Gastrocnemius medialis (tissue), 4 donors: ENCODE data around the gene SLC44A1. TPM values are rescaled to one million over a fixed set of nuclear protein-coding genes. Genes with fewer than 3 reads are reported as not detected.
"Not testable (repeated sequence)": the region's sequence is repeated elsewhere in the genome, so short reads cannot be mapped to it uniquely, and the experiment has no call there.

ENCODE experiments used
- ATAC-seq, 2 donors: fragments of 150-250 bp; one replicate each; pipeline ENCODE4 v1.9.1; 2016
- DNase-seq, 2 donors: peaks; one replicate each; pipeline ENCODE4 v3.0.0-alpha.2; 2019
- H3K27ac ChIP-seq, 4 donors: fragments of 200-600 bp; sonication (generic); 1 replicate in 1 of 4; 2 replicates in 3 of 4; pipeline ENCODE4 v1.5.1; 2016 to 2018; ENCODE audit warnings: mild to moderate bottlenecking in 2 of 4, moderate library complexity in 1 of 4
- H3K27me3 ChIP-seq, 3 donors: fragments of 200-600 bp; sonication (generic) in 2 of 3; 1 replicate in 1 of 3; 2 replicates in 2 of 3; pipeline versions ENCODE4 v1.5.1 to v1.6.0; 2016 to 2019; ENCODE audit warnings: mild to moderate bottlenecking in 1 of 3, moderate library complexity in 1 of 3
- H3K36me3 ChIP-seq, 2 donors: fragments of 200-600 bp; sonication (generic) in 1 of 2; one replicate each; pipeline ENCODE4 v1.5.1; 2017 to 2018
- H3K4me1 ChIP-seq, 2 donors: fragments of 200-600 bp; sonication (generic) in 1 of 2; one replicate each; pipeline ENCODE4 v1.5.1; 2016 to 2017; ENCODE audit warnings: mild to moderate bottlenecking in 2 of 2
- H3K4me3 ChIP-seq, 4 donors: fragments of 200-600 bp; sonication (generic) in 3 of 4; 1 replicate in 1 of 4; 2 replicates in 3 of 4; pipeline ENCODE4 v1.5.1; 2016 to 2019; ENCODE audit warnings: mild to moderate bottlenecking in 2 of 4
- H3K9me3 ChIP-seq, 3 donors: fragments of 200-600 bp; sonication (generic) in 2 of 3; 1 replicate in 1 of 3; 2 replicates in 2 of 3; pipeline ENCODE4 v1.5.1; 2016 to 2019
- CTCF ChIP-seq, 5 experiments: fragments of 450-650 bp in 3 of 5; fragments of 200-600 bp in 2 of 5; sonication (generic) in 2 of 5; IDR thresholded peaks in 4 of 5; conservative IDR thresholded peaks in 1 of 5; 1 replicate in 4 of 5; 2 replicates in 1 of 5; pipeline ENCODE4 v1.5.1; 2016 to 2019; ENCODE audit warnings: antibody characterized with exemption in 5 of 5, mild to moderate bottlenecking in 3 of 5, moderate library complexity in 3 of 5
- POLR2A ChIP-seq, 2 donors: fragments of 450-650 bp; IDR thresholded peaks; one replicate each; pipeline ENCODE4 v1.6.1; 2017; ENCODE audit warnings: antibody characterized with exemption in 2 of 2, mild to moderate bottlenecking in 2 of 2, moderate library complexity in 2 of 2
- in situ Hi-C, 4 donors: fragments of 200-750 bp; cut with MboI; loops; one replicate each; pipeline versions ENCODE4 v1.15.0 to v1.8.0; 2017; ENCODE audit warnings: low sequenced_read_pairs in 4 of 4
- intact Hi-C: fragments of 100-400 bp; cut with DNase I; formaldehyde crosslinking; loops from one replicate; pipeline ENCODE4 v1.15.1; 2023; ENCODE audit warnings: low total_unique reads
- total RNA-seq, 4 donors: library from RNA; depleted of rRNA; stranded (reverse); fragments of >200 nt; gene quantifications; one replicate each; pipeline versions ENCODE4 v1.1.0 to v1.2.3, GENCODE V29; 2016

The SLC44A1 gene
- total RNA-seq, 4 donors from 2014 or later = 5.4 to 15.9 (median 11.3) TPM

DNA sequence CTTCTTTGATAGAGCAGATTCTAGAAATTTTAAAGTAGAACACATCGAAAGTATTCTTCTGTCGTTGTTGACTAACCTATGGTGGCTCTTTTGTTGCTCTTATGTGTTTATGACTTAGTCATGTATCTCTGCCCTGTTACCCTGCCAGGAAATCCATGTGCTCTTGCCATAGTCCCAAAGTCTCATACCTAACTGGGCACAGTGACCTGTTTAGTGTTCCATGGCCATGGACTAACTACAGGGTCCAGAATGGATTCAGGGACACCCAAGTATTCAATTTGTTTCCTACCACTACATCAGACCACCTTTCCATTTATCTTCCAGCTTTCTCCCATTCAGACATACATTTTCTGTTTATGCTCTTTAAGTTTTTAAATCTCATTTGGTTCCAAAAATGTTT is 18.0 kb downstream of the SLC44A1 start:
- no peak for TF ChIP-seq POLR2A (IDR thresholded peaks at IDR 0.05)
- no peak for TF ChIP-seq CTCF (IDR thresholded peaks at IDR 0.05 in 4 of 5, conservative IDR thresholded peaks at IDR 0.05 in 1 of 5)
- Histone ChIP-seq H3K27ac (no peak overlapping the region), H3K36me3 (no peaks in the 10 kb centered on the region), H3K27me3 (no peaks in the 10 kb centered on the region), H3K9me3 (no peaks in the 10 kb centered on the region), H3K4me3 (no peak overlapping the region), H3K4me1 (peaks cover 22 to 29% of the 10 kb centered on the region in 2 donors)
- in situ Hi-C loops (no loop called here), intact Hi-C loops (no loop called here)
- no peak for ATAC-seq
- no peak for DNase-seq

DNA sequence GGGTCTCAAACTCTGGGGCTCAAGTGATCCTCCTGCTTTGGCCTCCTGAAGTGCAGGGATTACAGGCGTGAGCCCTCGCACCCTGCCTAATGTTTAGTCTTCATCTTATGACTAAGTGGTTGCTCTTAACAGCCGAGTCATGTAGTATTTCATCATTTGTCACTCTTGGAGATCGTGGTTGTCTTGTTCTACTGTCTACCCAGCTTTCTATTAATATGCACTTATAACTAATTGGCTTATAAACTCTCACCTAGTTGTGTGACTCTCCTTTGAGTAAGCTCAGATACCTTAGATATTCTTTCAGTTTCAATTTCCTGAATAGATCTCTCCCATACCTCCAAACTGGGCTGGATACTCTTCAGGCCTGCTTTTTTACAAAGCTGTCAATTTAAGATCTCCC is 19.9 kb downstream of the SLC44A1 start:
- ATAC-seq = no peak
- intact Hi-C loops = no loop called here

DNA sequence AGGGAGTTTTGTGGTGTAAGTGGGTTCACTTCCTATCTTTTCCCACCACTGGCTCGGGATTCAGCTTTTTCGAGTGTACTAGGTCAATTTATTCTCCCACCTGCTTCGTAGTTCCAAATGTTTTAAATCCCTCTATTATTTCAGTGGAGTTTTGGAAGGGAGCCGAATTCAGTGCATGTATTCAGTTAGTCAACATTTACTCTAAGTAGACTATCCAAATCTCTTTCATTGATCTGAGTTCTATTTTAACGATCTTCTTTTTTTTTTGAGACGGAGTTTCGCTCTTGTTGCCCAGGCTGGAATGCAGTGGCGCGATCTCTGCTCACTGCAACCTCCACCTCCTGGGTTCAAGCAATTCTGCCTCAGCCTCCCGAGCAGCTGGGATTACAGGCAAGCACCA is 23.8 kb downstream of the SLC44A1 start:
- H3K27ac ChIP-seq, H3K27me3 ChIP-seq, DNase-seq, ATAC-seq, intact Hi-C loops, H3K4me1 ChIP-seq, H3K4me3 ChIP-seq, in situ Hi-C loops, H3K9me3 ChIP-seq, H3K36me3 ChIP-seq: not testable (repeated sequence)

More for the DNA sequence above, 19.9 kb downstream of the SLC44A1 start:
- Histone ChIP-seq H3K4me1 (peaks cover 13% of the 10 kb centered on the region in 2 donors), H3K27me3 (no peaks in the 10 kb centered on the region), H3K27ac (no peak overlapping the region), H3K36me3 (no peaks in the 10 kb centered on the region), H3K9me3 (no peaks in the 10 kb centered on the region), H3K4me3 (no peak overlapping the region)
- TF ChIP-seq CTCF (IDR thresholded peaks at IDR 0.05 in 4 of 5, conservative IDR thresholded peaks at IDR 0.05 in 1 of 5) (no peak), POLR2A (IDR thresholded peaks at IDR 0.05) (no peak)
- DNase-seq = no peak
- in situ Hi-C loops = no loop called here

DNA sequence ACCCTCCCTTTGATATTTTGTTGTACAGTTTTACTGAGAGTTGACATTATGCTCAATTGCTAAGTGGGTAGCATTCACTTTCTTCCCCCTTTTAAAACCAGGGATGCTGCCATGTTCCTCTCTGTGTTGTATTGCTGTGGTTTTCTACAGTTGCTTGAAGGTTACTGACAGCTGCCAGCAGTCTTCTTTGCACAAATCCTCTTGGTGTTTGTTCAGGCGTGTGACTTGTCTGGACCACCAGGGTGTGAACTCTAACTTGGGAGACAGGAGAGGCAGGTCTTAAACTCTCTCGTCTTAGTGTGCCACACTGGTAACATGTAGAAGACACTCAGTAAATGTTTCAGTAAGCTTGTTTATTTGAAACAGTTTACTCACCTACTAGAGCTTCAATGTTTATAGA is 25.1 kb downstream of the SLC44A1 start:
- no peaks in the 10 kb centered on the region for H3K36me3 ChIP-seq
- H3K9me3 ChIP-seq = no peaks in the 10 kb centered on the region
- H3K27me3 ChIP-seq = no peaks in the 10 kb centered on the region
- intact Hi-C loops = no loop called here
- DNase-seq (no peak), ATAC-seq (no peak)
- in situ Hi-C loops = no loop called here
- TF ChIP-seq CTCF (IDR thresholded peaks at IDR 0.05 in 4 of 5, conservative IDR thresholded peaks at IDR 0.05 in 1 of 5) (no peak), POLR2A (IDR thresholded peaks at IDR 0.05) (no peak)
- peaks cover 0 to 3% of the 10 kb centered on the region in 2 donors for H3K4me1 ChIP-seq
- H3K4me3 ChIP-seq = no peak overlapping the region
- H3K27ac ChIP-seq = no peak overlapping the region

GRCh38 chr9:105270711-105271110 is 26.3 kb downstream of the SLC44A1 start:
- Histone ChIP-seq H3K9me3 (no peaks in the 10 kb centered on the region), H3K27ac (no peak overlapping the region), H3K36me3 (no peaks in the 10 kb centered on the region), H3K27me3 (no peaks in the 10 kb centered on the region), H3K4me3 (no peak overlapping the region), H3K4me1 (peaks cover 0 to 3% of the 10 kb centered on the region in 2 donors)
- ATAC-seq = no peak
- intact Hi-C loops (no loop called here), in situ Hi-C loops (no loop called here)
- no peak for TF ChIP-seq POLR2A (IDR thresholded peaks at IDR 0.05)
- no peak for TF ChIP-seq CTCF (IDR thresholded peaks at IDR 0.05 in 4 of 5, conservative IDR thresholded peaks at IDR 0.05 in 1 of 5)
- no peak for DNase-seq
